Esophagus mucosa (tissue), 1 donor: ENCODE data around the gene REEP1. TPM values are rescaled to one million over a fixed set of nuclear protein-coding genes. Genes with fewer than 3 reads are reported as not detected.
A peak's percentile ranks its signal among the peaks of the same experiment; 100 is the strongest.

Source experiments
- ATAC-seq: fragments of 200-7000 bp; cut with Tn5 transposase; one replicate; pipeline ENCODE4 v1.9.1; 2020
- total RNA-seq: library from RNA; stranded (reverse); gene quantifications from one replicate; pipeline ENCODE4 v1.2.4, GENCODE V29; 2023
- donor health status: DM: yes; HTN: yes; CAD: no.

Gene REEP1, protein sequence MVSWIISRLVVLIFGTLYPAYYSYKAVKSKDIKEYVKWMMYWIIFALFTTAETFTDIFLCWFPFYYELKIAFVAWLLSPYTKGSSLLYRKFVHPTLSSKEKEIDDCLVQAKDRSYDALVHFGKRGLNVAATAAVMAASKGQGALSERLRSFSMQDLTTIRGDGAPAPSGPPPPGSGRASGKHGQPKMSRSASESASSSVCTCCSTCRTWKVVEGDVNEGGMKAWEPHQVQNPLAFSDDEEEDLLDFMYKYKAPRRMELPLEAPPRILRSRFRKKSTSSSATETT
- total RNA-seq: 1.6 TPM

DNA sequence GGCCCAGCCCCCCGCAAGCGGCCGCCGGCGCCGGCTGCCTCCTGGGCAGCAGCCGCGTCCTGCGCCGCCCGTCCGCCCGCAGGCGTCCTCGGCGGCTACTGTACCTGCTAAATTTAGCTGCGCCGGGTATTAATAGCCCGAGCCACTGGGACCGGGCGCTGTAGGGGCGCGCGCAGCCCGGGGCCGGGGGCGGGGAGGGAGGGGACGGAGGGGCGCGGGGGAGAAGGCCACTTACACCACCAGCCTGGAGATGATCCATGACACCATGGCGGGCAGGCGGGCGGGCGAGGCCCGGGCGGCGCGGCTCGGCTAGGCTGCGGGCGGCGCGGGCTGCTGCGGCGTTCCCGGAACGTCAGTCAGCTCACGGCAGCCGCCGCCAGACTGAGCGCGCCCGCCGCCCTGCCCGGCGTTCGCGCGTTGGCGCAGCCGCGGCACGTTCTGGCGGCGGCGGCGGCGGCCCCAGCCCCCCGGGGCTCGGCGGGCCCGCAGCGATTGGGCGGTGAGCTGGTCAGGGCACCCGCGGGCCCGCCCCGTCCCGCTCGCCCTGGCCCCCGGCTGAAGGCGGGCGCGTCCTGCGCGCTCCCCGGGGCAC is at the start of gene REEP1:
Gene REEP1 (minus strand): TSS at position 383 of the 592 bp plus-strand sequence. CDS start 116 bp downstream, at position 267.
- ATAC-seq: peak; percentile 55

GRCh38 chr2:86383844-86384243 is 46.4 kb upstream of the REEP1 start:
- no peak for ATAC-seq

GRCh38 chr2:86382698-86383097 is 45.3 kb upstream of the REEP1 start:
- no peak for ATAC-seq

- no peak for ATAC-seq
These were observed 44.7 kb upstream of the REEP1 start for GRCh38 chr2:86382108-86382507.

- ATAC-seq: no peak
These were observed 41.0 kb upstream of the REEP1 start for GRCh38 chr2:86378469-86378868.

- ATAC-seq: no peak
These were observed 38.2 kb upstream of the REEP1 start for GRCh38 chr2:86375623-86376022.

DNA sequence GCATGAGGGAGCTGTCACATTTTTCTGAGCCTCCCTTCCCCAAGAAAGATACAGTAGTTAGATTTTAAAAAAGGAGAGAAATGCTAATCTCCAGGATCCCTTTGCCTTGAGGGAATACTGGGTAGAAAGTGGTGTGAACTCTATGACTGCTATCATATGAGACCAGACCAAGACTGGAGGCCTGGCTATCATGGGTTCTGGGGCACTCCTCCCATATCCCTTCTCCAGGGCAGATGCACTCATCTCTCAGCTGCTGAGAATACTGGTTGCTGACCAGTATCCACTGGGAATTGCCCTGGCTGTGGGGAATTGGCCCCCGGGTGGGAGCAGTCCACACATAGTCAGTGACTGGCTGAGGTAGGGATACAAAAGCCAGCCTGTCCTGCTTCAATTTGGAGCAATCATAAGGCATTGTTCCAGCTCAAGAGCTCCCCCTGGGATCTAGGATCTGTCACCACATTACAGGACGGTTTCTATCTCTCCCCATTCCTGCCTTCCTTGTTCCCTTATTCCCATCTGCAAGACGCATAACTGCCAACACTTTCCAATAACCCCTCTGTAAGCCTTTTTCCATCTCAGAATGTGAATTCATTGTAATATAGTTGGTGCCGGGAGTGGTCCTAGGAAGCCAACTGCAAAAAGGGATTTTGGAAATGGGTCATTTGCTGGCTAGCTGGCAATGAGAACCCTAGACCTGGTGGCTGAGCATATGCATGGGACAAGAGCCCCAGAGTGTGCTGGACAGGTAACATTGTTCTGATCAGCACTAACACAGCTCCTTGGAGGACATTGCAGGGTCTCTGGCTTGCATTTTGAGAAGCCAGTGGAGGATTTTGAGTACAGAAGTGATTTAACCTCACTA is 35.4 kb upstream of the REEP1 start:
- ATAC-seq: peak; percentile 59

- no peak for ATAC-seq
These were observed 34.7 kb upstream of the REEP1 start for GRCh38 chr2:86372133-86372532.

GRCh38 chr2:86371527-86371926 is 34.1 kb upstream of the REEP1 start:
- ATAC-seq: no peak

- ATAC-seq: no peak
These were observed 33.2 kb upstream of the REEP1 start for GRCh38 chr2:86370579-86370978.

DNA sequence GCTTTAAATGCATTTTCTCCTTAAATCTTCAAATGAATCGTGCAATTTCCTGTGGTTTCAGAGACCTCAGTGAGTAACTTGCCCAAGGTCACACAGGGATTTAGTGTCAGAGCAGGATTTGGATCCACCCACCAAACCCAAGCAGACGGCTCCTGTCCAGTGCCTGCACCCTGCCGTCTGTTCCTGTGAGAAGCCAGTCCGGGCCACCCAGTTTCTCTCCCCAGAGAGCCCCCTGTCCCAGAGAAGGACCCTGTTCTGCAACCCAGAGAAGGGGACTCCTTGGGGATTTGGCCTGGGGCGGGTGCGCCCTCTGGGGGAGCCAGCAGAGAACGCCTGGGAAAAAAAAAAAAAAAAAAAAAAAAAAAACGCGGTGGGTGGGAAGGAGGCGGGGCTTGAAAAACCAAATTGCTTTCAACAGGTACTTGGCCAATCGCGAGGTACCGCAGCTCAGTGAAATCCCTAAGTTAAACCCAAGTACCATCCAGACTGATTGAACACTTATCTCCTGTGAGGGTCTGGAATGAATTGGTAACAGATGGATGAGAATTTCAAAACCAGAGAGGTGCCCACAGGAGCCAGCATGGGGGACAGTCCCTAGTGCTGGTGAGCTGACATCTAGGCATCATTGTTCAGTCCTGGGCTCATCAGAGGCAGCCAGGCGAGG is 30.9 kb upstream of the REEP1 start:
- ATAC-seq: peak; percentile 27

DNA sequence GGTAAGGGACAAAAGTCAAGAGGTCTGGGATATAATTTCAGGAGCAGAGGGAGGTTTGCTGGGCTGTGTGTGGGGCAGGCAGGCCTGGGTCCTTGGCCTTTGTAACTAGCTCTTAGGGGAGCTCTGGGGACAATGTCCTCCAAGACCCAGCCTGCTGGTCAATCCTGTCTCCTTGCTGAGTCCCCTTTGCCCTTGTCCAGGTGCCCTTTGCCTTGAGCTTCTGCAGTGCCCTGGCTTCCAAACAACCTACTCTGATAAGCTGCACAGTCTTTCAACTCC is 30.0 kb upstream of the REEP1 start:
- no peak for ATAC-seq

DNA sequence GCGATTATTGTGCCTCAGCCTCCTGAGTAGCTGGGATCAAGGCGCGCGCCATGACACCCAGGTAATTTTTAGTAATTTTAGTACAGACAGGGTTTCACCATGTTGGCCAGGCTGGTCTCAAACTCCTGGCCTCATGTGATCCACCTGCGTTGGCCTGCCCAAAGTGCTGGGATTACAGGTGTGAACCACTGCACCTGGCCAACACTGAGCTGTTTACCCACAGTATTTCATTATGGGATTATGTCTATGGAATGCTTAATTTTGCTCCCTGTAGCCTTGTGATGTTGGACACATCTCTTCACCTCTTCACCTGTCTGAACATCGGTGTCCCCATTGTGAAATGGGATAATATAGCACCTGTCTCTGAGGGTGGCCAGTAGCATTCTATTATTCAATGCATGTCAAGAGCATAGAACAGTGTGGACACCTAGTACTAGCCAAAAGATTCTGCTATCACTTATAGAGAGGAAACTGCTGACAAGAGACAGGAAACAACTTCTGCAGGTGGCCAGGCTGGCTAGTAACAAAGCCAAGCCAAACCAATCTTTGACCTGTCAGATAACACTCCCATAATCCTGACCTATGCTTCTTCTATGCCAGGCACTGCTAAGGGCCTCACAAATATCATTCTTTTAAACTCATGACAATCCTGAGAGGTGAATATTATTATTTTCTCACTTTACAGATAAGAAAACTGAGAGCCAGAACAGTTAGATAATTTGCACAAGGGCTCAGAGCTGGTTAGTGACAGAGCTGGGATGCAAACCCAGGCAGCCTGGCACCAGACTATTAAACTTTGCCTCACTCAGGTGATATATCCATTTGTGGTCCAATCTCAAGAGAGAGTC is 29.4 kb upstream of the REEP1 start:
- ATAC-seq: no peak

DNA sequence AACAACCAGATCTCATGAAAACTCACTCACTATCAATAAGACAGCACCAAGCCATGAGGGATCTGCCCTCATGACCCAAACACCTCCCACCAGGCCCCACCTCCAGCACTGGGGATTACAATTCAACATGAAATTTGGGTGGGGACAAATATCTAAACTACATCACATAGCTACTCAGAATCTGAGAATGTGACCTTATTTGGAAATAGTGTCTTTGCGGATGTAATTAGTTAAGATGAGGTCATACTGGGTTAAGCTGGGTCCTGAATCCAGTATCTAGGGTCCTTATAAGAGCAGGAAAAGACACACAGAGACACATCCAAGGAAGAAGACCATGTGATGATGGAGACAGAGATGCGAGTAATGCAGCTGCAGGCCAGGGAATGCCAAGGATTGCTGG is 27.5 kb upstream of the REEP1 start:
- no peak for ATAC-seq

GRCh38 chr2:86360776-86361175 is 23.4 kb upstream of the REEP1 start:
- ATAC-seq: no peak

DNA sequence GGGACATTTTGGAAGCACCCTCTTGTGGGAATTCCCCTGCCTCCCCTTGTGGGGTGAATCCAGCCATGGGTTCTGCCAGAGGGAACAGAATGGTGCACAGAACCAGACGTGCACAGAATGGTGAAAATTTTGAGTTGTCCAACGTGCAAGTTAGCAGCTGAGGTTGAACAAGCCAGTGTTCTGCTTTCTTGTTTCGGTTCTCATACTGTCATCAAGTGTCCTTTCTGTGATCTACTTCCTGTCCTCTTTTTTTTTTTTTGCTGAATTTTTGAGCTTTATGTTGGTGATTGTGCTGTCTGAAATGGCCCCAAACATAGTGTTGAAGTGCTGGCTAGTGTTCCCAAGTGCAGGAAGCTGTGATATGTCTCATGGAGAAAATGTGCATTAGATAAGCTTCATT is 21.5 kb upstream of the REEP1 start:
- ATAC-seq: no peak

GRCh38 chr2:86357392-86357963 is 20.1 kb upstream of the REEP1 start:
- no peak for ATAC-seq

DNA sequence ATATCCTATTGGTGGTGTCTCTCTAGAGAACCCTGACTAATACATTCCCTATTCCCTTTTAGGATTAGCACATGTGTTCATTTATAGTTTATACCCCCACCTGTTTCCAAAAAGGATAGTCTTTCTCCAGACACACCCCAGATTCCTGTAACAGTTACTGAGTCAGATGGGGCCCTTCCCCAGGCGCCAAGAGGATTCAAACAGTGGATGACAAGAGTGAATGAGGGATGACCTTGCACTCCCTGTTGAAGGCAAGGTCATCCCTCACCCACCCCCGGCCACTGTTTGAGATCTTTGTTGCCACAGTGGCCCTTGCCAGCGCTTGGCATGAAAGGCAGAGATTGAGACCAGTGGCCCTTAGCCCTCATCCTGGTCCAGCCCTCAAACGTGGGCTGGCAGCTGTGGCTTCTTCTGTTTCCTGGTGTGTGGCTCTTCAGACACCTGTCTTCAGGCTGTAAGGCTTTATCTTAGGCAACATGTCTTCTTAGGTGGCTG is 15.3 kb upstream of the REEP1 start:
- no peak for ATAC-seq

GRCh38 chr2:86352137-86352726 is 14.8 kb upstream of the REEP1 start:
- no peak for ATAC-seq

- ATAC-seq: peak; percentile 47
These were observed 13.3 kb upstream of the REEP1 start for GRCh38 chr2:86350751-86351150.

DNA sequence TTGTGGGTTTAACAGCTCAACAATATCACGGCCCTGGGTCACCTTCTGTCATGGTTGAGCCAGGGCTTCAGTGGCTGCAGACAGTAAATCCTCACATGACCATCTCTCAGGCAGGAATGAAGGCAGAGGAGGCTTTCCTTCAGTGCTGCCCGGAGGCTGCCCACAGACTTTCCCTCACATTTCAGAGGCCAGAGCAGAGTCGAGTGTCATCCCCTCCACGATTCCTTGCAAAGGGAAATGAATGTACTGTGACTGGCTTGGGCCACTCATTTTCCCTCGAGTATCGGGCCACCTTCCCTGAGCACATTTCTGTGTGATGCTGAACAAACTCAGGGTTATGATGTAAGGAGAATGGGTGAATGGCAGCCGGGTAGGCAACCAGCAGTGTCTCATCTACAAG is 10.0 kb upstream of the REEP1 start:
- no peak for ATAC-seq
